Kidney epithelial cell (primary cell): ENCODE measurements around the gene HEBP2. TPM values are rescaled to one million over a fixed set of nuclear protein-coding genes. Genes with fewer than 3 reads are reported as not detected.

Experiments used
- DNase-seq: peaks from one replicate; pipeline ENCODE4 v3.0.0-alpha.2; 2010; ENCODE audit warnings: low read depth
- H3K27me3 ChIP-seq: 2 replicates; pipeline ENCODE4 v1.6.0; 2011; ENCODE audit warnings: low read length; ENCODE audit not compliant: control insufficient read depth, insufficient read depth
- H3K36me3 ChIP-seq: 2 replicates; pipeline ENCODE4 v1.5.1; 2011; ENCODE audit warnings: low read length; ENCODE audit not compliant: control insufficient read depth, insufficient read depth
- H3K4me3 ChIP-seq: 2 replicates; pipeline ENCODE4 v1.5.1; 2011; ENCODE audit warnings: low read depth, mild to moderate bottlenecking, control low read depth, low read length
- CTCF ChIP-seq: IDR thresholded peaks from 2 replicates; pipeline ENCODE4 v1.5.1; 2011; ENCODE audit warnings: mild to moderate bottlenecking, moderate library complexity, low read length, control low read depth, inconsistent platforms; ENCODE audit not compliant: insufficient read depth, poor library complexity, severe bottlenecking
- total RNA-seq: library from RNA; depleted of rRNA; stranded (reverse); fragments of >200 nt; gene quantifications from 2 replicates; pipeline ENCODE4 v1.2.3, GENCODE V29; 2015

HEBP2 gene
- total RNA-seq, 1 donor from 2014 or later = 82.1 TPM

GRCh38 chr6:138439546-138439945 is 35.5 kb downstream of the HEBP2 start:
- H3K4me3 ChIP-seq = no peak overlapping the region
- DNase-seq = no peak
- no peaks in the 10 kb centered on the region for H3K27me3 ChIP-seq
- TF ChIP-seq CTCF = no peak
- H3K36me3 ChIP-seq = no peaks in the 10 kb centered on the region

GRCh38 chr6:138440296-138440695 is 36.3 kb downstream of the HEBP2 start:
- no peak for DNase-seq
- H3K27me3 ChIP-seq = no peaks in the 10 kb centered on the region
- no peak for TF ChIP-seq CTCF
- no peak overlapping the region for H3K4me3 ChIP-seq
- no peaks in the 10 kb centered on the region for H3K36me3 ChIP-seq

- Histone ChIP-seq H3K36me3 (no peaks in the 10 kb centered on the region), H3K4me3 (no peak overlapping the region), H3K27me3 (no peaks in the 10 kb centered on the region)
- no peak for DNase-seq
- TF ChIP-seq CTCF = no peak
Measured at GRCh38 chr6:138440758-138441357, 36.8 kb downstream of the HEBP2 start.

- TF ChIP-seq CTCF = no peak
- Histone ChIP-seq H3K27me3 (no peaks in the 10 kb centered on the region), H3K36me3 (no peaks in the 10 kb centered on the region), H3K4me3 (no peak overlapping the region)
- DNase-seq = no peak
Measured at GRCh38 chr6:138441965-138442364, 37.9 kb downstream of the HEBP2 start.

- no peaks in the 10 kb centered on the region for H3K27me3 ChIP-seq
- DNase-seq = no peak
- H3K36me3 ChIP-seq = no peaks in the 10 kb centered on the region
- TF ChIP-seq CTCF = no peak
- H3K4me3 ChIP-seq = no peak overlapping the region
Measured at GRCh38 chr6:138442663-138443062, 38.6 kb downstream of the HEBP2 start.

- Histone ChIP-seq H3K4me3 (no peak overlapping the region), H3K36me3 (no peaks in the 10 kb centered on the region), H3K27me3 (no peaks in the 10 kb centered on the region)
- no peak for DNase-seq
- TF ChIP-seq CTCF = no peak
Measured at GRCh38 chr6:138443979-138444378, 40.0 kb downstream of the HEBP2 start.
